GM18499 (cell line): ENCODE results near the gene PLA2G4D.
"Not testable (repeated sequence)": the region's sequence is repeated elsewhere in the genome, so short reads cannot be mapped to it uniquely, and the experiment has no call there.

Experiments used
- ATAC-seq: cut with Tn5 transposase; IDR thresholded peaks from one replicate; pipeline ENCODE4 v1.9.1; 2021; ENCODE audit warnings: moderate number of reproducible peaks; ENCODE audit not compliant: insufficient read depth, unreplicated experiment

The PLA2G4D gene

GRCh38 chr15:42091753-42092397, 2.5 kb downstream of the PLA2G4D start:
- ATAC-seq, result not testable (repeated sequence)

- no peak for ATAC-seq
Observed at GRCh38 chr15:42090781-42091180, 3.6 kb downstream of the PLA2G4D start.

GRCh38 chr15:42090370-42090769, 4.0 kb downstream of the PLA2G4D start:
- ATAC-seq, result no peak

- ATAC-seq, result no peak
Observed at GRCh38 chr15:42089942-42090341, 4.4 kb downstream of the PLA2G4D start.

GRCh38 chr15:42088801-42089640, 5.3 kb downstream of the PLA2G4D start:
- ATAC-seq, result no peak

- no peak for ATAC-seq
Observed at GRCh38 chr15:42087926-42088800, 6.2 kb downstream of the PLA2G4D start.

GRCh38 chr15:42087460-42087859, 6.9 kb downstream of the PLA2G4D start:
- no peak for ATAC-seq

GRCh38 chr15:42085721-42086120, 8.6 kb downstream of the PLA2G4D start:
- ATAC-seq, result no peak

- no peak for ATAC-seq
Observed at GRCh38 chr15:42085236-42085605, 9.1 kb downstream of the PLA2G4D start.

- ATAC-seq, result no peak
Observed at GRCh38 chr15:42084465-42085235, 9.7 kb downstream of the PLA2G4D start.

- ATAC-seq, result no peak
Observed at GRCh38 chr15:42083916-42084315, 10.4 kb downstream of the PLA2G4D start.

GRCh38 chr15:42083605-42083908, 10.8 kb downstream of the PLA2G4D start:
- no peak for ATAC-seq

GRCh38 chr15:42082823-42083604, 11.3 kb downstream of the PLA2G4D start:
- no peak for ATAC-seq

- no peak for ATAC-seq
Observed at GRCh38 chr15:42082141-42082540, 12.2 kb downstream of the PLA2G4D start.

- no peak for ATAC-seq
Observed at GRCh38 chr15:42080919-42081830, 13.2 kb downstream of the PLA2G4D start.

- ATAC-seq, result no peak
Observed at GRCh38 chr15:42080186-42080918, 14.0 kb downstream of the PLA2G4D start.

GRCh38 chr15:42079401-42079908, 14.9 kb downstream of the PLA2G4D start:
- ATAC-seq, result no peak

GRCh38 chr15:42078903-42079302, 15.5 kb downstream of the PLA2G4D start:
- ATAC-seq, result no peak
